GM10248 (cell line): Measurements from ENCODE around the gene PBX3.

Experiments used
- CTCF ChIA-PET: fragments of 300-600 bp; sonication (Branson Sonifier 250); formaldehyde crosslinking; extraction: SDS; loops from one replicate; lab custom pipeline; 2021; ENCODE audit warnings: antibody characterized with exemption; lab: Yijun Ruan, JAX
- POLR2A ChIA-PET: fragments of 350-650 bp; sonication (Branson Sonifier 250); formaldehyde crosslinking; extraction: SDS; loops from one replicate; lab custom pipeline; 2020; ENCODE audit warnings: antibody characterized with exemption; lab: Yijun Ruan, JAX
- DNase-seq: peaks from one replicate; pipeline ENCODE4 v3.0.0; 2012; ENCODE audit errors: extremely low spot score
- TF ChIP-seq, protein P1 (sequence below): IDR thresholded peaks from 2 replicates; pipeline ENCODE4 v1.5.1; 2012; ENCODE audit warnings: mild to moderate bottlenecking, low read depth; ENCODE audit errors: extremely low read depth, missing control alignments, control extremely low read depth

PBX3 gene

DNA sequence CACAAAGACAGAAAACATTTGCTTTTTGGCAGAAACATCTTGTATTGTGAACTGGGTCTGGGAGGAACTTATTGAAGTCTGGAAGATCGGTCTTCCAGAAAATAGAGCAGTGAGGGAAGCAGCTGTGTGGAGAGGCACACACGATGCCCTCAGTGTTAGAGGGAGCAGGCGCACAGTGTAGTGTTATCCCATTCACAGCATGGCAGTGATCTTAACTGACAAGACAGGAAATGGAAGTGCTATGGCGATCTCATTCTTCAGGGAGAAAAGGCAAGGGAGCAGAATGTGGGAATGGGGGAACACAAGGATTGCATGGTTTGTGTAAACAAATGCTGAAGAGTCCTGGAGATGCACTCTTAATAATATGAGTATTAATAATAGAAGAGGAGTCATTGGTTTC lies 161.0 kb downstream of the PBX3 start:
- ChIA-PET CTCF (no interaction called here), POLR2A (no interaction called here)
- TF ChIP-seq, protein P1, sequence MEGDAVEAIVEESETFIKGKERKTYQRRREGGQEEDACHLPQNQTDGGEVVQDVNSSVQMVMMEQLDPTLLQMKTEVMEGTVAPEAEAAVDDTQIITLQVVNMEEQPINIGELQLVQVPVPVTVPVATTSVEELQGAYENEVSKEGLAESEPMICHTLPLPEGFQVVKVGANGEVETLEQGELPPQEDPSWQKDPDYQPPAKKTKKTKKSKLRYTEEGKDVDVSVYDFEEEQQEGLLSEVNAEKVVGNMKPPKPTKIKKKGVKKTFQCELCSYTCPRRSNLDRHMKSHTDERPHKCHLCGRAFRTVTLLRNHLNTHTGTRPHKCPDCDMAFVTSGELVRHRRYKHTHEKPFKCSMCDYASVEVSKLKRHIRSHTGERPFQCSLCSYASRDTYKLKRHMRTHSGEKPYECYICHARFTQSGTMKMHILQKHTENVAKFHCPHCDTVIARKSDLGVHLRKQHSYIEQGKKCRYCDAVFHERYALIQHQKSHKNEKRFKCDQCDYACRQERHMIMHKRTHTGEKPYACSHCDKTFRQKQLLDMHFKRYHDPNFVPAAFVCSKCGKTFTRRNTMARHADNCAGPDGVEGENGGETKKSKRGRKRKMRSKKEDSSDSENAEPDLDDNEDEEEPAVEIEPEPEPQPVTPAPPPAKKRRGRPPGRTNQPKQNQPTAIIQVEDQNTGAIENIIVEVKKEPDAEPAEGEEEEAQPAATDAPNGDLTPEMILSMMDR = no peak
- DNase-seq = no peak

DNA sequence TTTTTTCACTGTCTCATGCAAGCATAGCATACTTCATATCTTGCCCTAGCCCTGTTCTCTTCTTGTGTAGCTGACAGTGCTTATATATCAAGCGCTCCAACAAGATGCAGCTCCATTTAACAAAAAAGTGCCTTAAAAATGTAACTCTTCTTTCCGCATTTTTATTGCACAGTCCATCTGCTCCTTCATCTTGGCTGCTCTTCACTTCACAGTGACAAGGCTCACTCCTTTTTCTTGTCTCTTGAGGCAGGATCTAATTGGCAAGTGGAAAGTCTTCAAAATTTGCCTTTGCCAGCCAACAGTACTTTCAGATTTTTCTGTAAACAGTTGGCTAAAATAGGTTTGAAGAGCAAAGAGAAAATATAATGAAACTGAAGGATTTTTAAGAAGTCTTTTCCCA lies 161.8 kb downstream of the PBX3 start:
- no peak for DNase-seq
- POLR2A ChIA-PET = no interaction called here
- CTCF ChIA-PET = interaction anchor here (1.1 to 1.8 kb wide), 2 partner anchors 12 to 15 kb away, joined by 3 to 8 read pairs; no protein-coding TSS in a partner anchor
- TF ChIP-seq, protein P1 = no peak

DNA sequence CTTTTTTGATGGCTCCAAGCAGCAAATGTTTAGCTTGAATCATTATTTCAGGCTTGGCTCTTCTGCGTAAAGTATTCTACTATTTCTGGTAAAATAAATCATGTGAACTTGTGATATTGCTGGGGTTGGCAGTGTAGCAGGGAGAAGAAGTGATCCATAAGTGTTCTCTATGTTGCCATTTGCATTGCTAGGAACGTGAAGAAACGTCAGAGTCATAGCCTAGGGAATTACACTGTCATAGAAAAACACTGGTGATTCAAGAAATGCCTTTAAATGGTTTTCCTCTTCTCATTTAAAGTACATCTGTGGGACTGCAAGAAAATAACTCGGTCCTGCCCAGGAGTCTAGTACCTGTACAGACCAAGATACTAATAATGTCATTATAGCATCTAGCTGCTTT lies 162.3 kb downstream of the PBX3 start:
- ChIA-PET POLR2A (no interaction called here), CTCF (interaction anchor here (1.1 to 2.2 kb wide), 4 partner anchors 11 to 483 kb away, joined by 3 to 8 read pairs (median 6); no protein-coding TSS in a partner anchor)
- no peak for DNase-seq
- TF ChIP-seq, protein P1 = no peak

DNA sequence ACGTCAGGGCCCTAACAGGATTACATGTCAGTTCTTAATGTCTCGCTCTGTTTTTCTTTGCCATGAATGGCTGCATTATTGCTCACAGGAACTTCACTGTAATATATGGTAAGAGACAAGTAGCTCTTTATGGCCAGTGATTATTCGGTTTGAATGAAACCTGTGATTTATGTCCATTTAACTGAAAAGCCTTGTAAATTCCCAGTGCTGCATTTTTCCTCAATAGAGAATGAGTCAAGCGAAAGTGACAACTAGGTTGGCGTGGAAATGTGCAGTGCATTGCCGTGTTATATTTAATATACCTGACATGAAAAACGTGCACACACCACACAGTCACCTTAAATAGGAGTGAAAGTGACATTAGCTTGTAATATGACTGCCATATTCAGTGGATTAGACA lies 163.1 kb downstream of the PBX3 start:
- CTCF ChIA-PET = interaction anchor here (1.1 to 2.2 kb wide), 3 partner anchors 10 to 484 kb away, joined by 3 to 8 read pairs (median 8); no protein-coding TSS in a partner anchor
- TF ChIP-seq, protein P1 = no peak
- POLR2A ChIA-PET = no interaction called here
- DNase-seq = no peak

DNA sequence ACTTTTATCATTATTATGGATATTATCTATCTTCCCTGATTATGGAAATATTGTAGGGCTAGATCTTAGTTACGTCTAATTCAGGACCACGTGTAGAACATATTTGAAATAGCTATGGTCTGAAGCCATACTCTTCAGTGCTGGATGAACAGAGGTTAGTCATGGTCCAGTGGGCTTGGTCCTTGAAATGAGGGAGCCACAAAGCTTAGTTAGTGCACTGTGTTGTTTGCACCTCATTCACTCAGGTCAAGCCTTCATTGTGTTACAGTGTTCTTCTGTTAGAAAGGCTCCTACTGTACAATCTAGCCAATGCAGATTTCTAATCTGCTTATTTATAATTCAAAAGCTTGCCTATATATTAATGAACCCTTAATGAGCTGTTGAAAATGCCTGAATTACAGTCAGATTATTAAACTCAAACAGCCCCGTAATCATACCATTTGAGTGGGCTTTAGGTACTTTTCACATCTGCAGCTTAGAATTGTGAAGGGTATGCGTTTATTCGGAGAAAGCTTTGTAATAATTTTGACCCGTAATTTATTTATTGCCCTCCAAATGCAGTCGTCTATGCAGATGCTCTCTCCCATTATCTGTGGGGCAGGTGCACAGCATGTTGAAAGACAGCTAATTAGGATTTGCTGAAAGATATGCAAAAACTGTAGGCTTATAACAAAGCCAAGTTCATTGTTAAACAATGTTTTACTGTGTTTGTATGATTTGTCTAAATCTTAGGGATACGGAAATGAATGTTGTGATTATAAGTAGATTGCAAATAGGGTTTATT lies 164.9 kb downstream of the PBX3 start:
- DNase-seq = no peak
- TF ChIP-seq, protein P1 = no peak
- CTCF ChIA-PET = interaction anchor here (1.0 to 2.2 kb wide), 4 partner anchors 8 to 20 kb away, joined by 4 to 8 read pairs (median 5); no protein-coding TSS in a partner anchor
- POLR2A ChIA-PET = no interaction called here

DNA sequence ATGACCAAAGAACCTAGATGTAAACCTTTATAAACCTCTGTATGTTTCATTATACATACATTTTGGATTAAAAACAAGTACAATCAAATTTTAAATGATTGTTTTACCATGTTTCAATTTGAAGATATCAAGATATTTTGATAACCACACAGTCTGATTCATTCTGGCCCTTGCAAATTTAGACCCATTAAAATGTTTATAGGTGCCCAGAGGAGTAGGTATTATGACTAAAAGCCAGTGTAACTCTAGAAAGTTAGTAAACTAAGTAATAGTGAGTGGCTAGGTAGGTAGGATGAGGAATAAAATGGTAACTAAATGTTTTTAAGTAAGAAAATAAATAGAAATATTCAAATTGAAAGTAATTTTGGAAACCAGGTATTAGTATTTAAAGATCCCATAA lies 165.5 kb downstream of the PBX3 start:
- TF ChIP-seq, protein P1 = no peak
- DNase-seq = no peak
- POLR2A ChIA-PET = no interaction called here
- CTCF ChIA-PET = interaction anchor here (1.7 kb wide), 1 partner anchor 15 kb away, joined by 6 read pairs; no protein-coding TSS in a partner anchor
